ENCODE results near the gene NINJ2. TPM values are rescaled to one million over a fixed set of nuclear protein-coding genes. Genes with fewer than 3 reads are reported as not detected.
A peak's percentile ranks its signal among the peaks of the same experiment; 100 is the strongest.
"Not testable (repeated sequence)": the region's sequence is repeated elsewhere in the genome, so short reads cannot be mapped to it uniquely, and the experiment has no call there.

The NINJ2 gene, protein sequence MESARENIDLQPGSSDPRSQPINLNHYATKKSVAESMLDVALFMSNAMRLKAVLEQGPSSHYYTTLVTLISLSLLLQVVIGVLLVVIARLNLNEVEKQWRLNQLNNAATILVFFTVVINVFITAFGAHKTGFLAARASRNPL
- 0.41 TPM for polyA plus RNA-seq (2013, experiment 1 of 2; ENCODE audit: insufficient read length)
- 0.75 TPM for polyA plus RNA-seq (2013, experiment 2 of 2; ENCODE audit: insufficient read length)

DNA sequence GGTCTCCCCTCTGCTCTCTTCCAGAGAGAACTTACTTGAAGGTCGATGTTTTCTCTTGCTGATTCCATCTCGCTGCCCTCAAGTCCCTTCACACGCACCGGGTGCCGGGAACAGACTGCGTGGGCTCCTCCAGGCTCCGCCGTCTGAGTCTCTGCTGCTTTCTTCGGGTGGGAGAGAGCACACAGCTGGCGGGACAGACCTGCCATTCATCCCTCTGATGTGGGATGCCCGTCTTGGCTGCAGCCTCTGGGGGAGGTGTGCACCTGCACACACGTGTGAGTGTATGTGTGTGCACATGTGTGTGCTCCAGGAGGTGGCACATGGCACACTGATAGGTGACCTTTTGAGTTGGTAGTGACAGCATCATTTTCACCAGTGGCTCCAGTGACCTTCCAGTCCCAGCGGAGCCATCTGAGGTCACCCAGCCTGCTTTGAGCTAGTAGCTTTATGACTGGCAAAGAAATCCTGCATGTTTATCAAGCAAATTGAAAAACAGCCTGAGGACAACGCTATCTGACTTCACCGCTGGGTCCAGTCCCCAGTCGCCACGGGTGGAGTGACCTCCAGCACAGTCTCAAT, at the start of gene NINJ2:
TSS of gene NINJ2 (minus strand) at position 153 of the 579 bp plus-strand sequence. CDS start at position 68, 85 bp downstream.
- DNase-seq: no peak

DNA sequence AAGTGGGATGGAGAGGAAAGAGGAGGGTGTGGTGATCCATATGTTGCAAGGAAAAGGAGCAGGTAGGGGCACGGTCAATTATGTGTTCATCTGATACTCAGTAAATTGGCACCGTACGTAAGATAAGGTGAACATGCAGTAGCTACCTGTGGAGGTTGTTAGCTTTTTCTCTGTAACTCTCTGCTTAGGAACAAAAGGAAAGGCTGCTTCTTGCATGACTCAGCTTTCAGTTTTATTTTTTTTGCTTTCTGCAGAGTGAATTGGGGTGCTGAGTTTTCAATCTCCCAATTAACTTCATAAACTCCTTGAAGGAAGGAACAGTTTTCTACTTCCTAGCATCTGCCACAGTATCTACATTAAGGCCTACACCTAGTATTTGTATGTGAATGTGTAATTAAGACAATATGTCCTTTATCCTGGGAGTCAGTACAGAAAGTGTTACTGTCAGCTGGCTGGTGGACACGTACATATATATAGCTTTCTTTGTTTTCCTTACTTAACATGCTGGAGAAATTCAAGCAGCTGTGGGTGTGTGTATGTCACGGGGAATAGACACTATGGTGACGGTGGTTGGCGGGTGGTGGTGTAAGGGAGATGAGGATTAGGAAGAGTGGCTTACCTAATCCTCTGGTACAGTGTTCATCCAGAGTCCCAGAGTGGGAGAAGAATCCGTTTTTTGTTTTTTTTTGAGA, 49.1 kb upstream of the NINJ2 start:
- DNase-seq: no peak

DNA sequence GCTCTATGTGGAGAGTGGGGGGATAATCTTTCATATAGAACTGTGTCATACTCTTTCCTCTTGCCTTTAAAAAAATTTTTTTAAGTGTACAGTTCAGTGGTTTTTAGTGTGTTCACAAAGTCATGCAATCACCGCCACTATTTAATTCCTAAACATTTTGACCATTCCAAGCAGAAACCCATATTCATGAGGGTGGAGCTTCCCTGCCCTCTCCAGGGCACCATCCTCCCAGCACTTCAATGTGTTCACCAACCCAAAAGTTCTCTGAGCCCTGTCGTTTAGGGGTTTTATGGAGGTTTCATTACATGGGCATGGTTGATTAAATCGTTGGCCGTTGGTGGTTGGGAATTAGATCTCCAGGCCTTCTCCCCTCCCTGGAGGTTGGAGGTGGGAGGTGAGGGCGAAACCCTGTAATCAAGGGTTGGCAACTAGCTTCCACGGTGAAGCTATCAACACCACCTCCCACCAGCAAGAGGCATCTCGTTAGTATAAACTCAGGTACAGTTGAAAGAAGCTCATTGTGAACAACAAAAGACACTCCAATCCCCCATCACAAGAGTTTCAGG, 46.3 kb upstream of the NINJ2 start:
- no peak for DNase-seq

DNA sequence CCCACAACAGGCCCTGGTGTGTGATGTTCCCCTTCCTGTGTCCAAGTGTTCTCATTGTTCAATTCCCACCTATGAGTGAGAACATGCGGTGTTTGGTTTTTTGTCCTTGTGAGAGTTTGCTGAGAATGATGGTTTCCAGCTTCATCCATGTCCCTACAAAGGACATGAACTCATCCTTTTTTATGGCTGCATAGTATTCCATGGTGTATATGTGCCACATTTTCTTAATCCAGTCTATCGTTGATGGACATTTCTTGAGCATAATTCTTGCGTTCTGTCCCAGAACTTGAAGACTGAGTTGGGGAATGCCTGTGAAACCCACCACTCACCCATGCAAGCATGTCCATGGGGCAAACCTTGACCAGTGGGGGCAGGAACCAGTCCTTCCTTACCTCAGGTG, 44.8 kb upstream of the NINJ2 start:
- not testable (repeated sequence) for DNase-seq

DNA sequence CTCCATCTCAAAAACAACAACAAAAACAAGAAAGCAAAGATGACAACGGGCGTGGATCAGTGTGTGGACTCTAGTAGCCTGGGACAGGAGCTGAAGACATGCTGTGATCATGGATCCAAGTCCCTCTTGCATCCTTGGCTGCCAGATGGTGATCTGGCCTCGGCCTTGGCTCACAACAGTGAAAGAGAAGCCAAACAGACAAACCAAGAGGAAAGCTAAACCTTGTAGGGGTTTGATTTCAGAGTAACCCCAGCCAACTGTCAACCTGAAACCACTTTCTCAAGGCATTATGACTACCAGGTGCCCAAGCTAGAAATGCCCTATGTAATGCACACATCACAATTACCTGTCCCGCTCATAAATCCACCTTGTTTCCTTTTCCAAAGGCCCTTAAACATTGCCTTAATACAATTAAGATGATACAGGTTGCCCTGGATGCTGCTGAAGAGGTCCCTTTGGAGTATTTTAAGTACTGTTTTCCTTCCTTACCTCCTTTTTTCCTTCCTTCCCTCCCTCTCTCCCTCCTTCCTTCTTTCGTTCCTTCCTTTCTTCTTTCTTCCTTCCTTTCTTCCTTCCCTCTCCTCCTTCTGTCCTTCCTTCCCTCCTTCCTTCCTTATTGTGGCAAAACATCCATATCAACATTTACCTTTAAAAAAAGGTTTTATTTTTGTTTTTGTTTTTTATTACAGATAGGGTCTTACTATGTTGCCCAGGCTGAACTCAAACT, 41.4 kb upstream of the NINJ2 start:
- DNase-seq: no peak

DNA sequence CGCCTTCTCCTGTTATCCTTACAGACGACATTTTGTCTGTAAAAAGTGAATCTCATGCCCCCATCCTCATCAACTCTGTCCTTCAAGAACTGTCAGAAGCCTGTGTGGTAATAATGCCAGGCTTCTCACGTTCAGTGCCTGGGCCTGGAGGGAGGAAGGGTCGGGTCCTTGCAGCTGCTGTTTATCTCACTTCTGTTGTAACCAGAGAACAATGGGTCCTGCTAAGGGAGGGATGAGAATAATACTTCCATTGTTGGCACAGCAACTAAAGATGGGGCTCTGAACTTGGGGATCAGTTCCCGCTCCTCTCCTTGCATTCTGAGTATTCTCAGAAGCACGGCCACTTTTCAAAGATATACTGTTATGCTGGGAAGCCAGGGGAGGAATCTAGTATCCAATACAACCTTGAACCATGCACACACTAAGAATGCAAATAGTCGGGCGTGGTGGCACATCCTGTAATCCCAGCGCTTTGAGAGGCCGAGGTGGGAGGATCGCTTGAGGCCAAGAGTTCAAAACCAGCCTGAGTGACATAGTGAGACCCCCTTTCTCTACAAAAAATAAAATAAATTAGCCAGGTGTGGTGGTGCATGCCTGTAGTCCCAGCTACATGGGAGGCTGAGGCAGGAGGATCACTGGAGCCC, 38.8 kb upstream of the NINJ2 start:
- DNase-seq: no peak

DNA sequence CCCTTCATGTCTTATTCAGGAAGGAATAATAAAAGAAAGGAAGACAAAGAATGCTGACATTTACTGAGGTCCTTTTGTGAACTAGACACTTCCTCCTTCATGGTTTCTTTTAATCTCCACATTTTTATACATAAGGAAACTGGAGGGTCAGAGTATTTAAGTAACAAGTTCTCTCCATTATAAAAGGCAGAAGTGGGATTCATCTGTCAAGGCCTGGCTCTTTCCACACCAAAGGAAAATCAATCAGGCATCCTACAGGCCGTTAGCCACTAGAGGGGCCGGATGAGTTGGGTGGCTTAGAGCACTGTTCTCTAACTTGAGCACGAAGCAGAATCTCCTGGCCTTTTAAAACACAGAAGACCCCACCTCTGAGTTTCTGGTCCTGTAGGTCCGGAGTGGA, 36.8 kb upstream of the NINJ2 start:
- DNase-seq: no peak

DNA sequence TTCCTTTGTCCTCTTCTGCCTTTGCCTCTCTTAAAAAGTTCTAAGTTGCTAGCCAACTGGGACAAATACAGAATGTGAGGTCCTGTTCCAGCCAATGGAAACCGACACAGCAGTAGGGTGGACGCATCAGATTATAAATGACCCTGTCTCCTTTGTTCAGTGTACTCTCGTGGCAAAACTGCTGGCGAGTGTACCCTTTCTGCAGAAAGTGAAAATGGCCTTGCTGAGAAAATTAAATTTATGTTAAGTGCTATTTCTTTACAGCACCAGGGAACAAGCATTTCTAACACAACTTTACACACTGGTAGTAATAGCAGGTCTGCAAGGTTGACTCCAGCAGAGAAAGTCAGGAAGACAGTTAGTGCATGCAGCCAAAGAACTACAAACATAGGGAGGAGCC, 35.0 kb upstream of the NINJ2 start:
- not testable (repeated sequence) for DNase-seq

DNA sequence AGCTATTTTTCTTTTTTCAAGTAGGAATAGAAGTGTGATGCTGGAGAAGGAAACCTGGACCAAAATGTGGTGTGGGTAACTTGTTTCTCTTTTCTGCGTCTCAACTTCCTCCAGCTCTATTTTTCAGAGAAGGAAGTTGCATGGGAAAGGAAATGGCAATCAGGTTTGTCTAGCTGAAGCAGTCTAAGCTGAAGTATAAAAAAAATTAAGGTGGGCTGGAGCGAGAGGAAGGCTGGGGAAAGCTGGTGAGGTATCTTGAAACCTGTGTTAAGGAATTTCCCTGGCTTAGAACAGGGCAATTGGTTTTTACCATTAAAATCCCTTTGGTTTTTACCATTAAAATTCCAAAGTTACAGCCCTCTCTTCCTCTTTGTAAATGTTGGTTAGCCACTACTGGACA, 34.2 kb upstream of the NINJ2 start:
- no peak for DNase-seq

DNA sequence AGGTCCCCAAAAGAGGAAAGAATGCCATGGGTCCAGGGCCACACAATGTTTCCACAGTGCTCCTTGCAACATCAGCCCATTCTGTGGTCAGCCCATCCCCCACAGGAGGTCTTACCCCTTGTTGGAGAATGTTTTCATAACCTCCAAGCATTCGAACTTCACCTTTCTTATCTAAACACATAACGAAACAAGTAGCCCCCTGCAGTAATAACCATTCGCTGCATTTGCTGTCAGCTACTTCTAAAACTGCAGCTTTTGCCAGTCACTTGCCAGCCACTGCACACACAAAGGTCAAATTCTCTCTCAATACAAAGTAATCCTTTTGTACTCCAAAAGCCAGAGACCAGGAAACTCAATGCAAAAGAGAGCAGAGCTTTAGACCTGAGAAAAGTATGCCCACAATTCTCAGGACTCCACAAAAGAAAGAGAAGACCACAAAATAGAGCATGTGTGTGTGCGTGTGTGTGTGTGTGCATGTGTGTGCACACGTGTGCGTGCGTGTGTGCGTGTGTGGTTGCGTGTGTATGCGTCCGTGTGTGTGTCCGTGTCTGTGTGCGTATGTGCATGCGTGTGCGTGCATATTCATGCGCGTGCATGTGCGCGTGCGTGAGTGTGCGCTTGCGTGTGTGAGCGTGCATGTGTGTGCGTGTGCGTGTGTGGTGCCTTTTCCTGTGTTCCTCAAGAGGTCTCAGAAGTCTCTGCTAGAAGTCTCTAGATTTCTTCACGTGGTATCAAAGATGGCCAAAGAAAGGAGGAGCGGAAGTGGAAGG, 31.7 kb upstream of the NINJ2 start:
- no peak for DNase-seq

DNA sequence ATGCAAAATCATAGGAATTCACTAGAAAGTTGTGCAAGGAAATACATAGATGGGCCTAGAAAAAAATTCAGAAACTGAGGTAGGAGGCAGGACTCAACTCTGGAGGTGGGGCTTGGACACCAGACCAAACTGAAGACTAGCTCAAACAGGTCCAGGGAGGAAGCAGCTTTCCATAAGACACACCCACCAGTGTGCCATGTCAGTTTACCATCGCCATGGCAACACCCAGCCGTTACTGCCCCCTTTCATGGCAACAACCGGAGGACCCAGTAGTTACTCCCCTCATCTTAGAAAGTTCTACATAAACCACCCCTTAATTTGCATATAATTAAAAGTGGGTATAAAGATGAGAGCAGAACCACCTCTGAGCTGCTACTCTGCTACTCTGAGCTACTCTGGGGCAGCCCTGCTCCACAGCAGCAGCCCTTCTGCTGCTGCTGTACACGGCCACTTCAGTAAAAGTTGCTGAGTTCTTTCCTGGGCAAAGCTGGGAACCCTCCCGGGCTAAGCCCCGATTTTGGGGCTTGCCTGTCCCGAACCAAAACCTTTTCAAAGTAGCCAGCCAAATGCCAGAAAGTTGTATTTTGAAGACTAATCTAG, 30.8 kb upstream of the NINJ2 start:
- DNase-seq: no peak

DNA sequence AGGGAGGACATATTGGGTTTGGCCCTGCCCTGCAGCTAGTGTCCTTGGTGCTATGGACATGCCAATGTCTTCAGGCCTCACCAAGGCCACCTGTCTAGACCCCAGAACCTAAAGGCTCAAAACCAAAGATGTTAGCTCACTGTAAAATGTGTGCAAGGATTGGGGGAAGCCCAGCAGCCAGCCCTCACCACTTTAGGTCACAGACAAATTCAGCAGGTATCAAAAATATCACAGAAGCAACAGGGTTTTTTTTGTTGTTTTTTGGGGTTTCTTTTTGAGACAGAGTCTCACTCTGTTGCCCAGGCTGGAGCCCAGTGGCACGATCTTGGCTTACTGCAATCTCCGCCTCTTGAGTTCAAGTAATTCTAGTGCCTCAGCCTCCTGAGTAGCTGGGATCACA, 29.0 kb upstream of the NINJ2 start:
- DNase-seq: no peak

DNA sequence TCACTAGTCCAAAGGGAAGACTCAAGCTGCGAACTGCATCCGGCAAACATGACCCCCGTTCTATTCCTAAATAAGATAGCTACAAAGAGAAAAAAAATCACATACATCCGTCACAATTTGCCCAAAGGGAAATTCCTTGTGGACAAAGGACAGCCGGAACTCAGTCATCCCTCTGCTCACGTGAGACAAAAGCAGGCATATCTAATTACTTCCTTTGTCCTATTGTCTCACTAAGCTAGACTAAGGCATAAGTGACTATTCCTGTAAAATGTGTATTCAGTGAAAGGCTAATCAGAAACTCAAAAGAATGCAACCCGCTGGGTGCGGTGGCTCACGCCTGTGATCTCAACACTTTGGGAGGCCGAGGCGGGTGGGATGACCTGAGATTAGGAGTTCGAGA, 27.2 kb upstream of the NINJ2 start:
- no peak for DNase-seq

DNA sequence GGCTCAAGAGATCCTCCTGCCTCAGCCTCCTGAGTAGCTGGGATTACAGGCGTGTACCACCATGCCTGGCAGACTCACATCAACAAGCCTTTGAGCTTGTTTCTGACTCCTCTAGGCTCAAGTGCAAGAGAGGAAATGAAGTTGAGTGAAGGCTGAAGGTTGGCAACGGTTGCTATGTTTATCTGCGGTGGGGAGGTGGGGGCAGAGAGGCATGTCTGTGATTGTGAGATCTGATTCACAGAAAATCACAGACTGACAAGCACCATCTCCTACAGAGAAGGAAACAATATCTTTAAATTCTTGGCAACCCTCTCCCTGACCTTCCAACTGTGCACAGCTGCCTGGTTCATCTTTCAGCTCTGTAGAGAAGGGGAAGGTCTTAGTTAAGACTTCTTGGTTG, 22.1 kb upstream of the NINJ2 start:
- DNase-seq: peak; percentile 33

DNA sequence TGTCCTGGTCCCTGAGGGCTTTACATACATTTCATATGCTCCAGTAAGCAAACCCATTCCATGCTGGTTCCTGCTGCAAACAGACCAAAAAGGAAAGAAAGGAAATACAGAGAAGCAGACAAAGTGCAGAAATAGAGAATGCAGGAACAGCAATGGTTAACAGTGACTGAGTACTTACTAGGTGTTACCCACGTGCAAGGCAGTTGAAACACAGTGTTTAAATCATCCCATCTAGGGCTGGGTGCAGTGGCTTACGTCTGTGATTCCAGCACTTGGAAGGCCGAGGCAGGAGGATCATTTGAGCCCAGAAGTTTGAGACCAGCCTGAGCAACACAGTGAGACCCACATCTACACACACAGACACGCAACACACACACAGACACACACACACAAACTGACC, 21.2 kb upstream of the NINJ2 start:
- no peak for DNase-seq

DNA sequence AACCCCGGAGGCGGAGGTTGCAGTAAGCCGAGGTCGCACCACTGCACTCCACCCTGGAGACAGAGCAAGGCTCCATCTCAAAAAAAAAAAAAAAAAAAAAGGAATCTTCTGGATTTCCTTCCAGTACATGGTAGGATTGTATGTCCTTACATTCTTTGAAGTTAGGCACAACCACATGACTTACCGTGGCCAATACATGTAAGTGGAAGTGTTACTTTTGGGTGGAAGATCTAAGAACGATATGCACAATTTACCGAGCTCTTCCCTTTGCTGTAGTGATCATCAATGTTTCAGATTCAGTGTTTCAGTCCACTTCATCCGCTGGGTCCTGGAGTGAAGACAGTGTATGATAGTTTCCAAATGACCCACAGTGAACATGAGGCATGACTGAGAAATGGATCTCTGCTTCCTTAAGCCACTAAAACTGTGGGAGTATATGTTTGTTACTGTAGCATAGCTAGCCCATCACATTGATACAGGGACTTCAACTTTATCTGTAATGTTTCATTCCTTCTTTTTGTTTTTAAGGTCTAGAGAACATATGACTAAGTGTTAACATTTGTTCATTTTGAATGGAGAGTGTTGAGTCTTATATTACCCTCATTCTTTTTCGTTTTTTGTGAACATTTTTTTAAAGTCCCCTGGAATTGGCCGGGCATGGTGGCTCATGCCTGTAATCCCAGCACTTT, 18.5 kb upstream of the NINJ2 start:
- no peak for DNase-seq

DNA sequence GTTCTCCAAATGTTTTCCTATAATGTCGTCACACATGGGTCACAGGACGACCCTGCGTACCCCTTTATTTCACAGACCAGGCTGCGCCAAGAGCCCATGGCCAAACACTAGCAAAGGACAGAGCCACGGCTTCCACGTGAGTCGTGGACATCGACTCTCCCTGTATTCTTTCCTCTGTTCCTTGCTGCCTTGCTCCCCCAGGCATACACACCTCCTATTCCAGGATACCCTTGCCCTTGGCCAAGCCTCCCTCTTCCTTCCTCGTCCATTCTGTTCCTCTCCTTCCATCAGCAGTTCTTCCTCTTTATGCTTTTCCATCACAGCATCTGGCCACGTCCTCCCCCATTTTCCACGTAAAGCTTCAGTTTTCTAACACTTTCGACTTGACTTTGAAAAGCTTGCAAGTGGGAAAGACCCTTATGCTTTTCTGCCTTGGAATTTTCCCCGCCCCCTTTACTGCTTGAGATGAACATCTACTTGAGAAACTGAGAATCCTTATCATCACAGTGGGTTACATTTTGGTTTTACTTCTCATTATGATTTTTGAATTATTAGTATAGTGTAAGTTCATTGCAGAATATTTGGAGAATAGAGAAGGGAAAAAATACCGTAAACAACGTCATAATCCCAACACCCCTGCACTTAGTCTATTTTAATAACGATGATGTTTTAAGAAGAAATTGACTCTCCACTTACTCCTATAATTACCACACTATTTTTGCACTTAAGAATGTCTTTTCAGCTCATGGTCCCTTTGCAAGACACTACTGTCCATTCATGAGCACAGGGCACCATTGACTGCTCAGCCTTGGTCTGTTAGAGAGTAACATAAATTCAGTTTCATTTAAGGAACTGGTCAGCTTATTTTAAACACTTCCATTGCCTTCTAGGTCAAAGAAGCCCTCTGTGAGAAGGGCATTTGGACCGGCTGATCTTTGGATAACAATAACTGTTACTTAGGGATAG, 15.8 kb upstream of the NINJ2 start:
- no peak for DNase-seq

DNA sequence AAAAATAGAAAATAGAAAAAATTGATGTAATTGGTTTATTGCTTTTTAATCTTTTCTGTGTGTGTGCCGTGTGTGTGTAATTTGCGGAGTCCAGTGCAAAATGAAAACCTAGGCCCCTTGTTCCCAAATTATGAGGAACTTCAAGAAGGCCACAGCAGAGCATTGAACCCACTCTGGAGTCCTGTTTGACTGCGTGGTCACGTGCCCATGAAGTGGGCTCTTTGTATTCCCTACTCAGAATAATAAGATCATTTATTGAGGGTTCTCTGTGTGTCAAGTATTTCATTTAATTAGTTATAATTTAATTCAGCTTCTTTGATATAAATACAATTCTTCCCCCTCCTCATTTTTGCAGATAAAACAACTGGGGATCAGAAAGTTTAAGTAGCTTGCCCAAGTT, 12.3 kb upstream of the NINJ2 start:
- DNase-seq: no peak

DNA sequence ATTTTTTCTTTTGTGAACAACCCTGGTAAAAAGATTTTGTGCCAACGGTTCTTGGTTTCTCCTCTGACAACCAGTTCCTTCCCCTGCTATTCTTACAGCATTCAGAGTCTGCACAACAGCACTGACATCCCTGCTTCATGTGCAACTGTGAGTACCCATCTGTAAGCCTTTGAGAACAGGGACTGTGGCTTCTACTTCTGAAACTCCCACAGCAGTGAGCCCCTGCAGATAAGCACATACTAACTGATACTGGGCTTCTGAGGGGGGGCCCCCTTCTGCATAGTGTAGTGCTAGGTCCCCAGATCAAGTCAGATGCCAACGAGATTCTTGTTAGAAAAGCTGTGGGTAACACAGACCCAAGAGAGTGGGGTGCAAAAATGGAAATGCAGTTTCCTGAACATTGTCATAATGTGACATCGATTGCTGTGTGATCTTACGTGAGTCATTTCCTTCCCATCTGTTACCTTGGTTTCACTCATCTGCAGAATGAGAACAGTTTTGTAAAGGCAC, 11.1 kb upstream of the NINJ2 start:
- no peak for DNase-seq
